ENCODE results near the gene NLGN1. TPM values are rescaled to one million over a fixed set of nuclear protein-coding genes. Genes with fewer than 3 reads are reported as not detected.

NLGN1 gene
- total RNA-seq, 1 donor from 2014 or later, result 3.9 TPM

DNA sequence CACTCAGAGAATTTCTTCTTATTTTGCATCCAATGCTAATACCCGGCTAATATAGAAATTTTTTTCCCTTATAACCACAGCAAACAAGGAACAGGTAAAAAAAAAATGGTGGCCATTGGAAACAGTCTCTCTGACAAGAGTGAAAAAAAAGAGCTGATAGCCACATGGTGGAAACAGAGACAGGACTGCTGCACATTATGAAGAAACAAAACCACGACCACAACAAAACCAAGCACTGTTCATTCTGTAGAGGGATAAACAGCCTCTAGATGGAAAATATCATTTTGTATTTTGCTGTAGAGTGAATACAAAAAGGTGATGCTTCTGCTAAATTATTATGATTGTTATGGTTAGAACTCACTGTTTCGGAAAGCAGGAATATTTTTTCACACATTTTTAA lies 686.2 kb downstream of the NLGN1 start:
- H3K4me1 ChIP-seq, result no peaks in the 10 kb centered on the region
- no peaks in the 10 kb centered on the region for H3K9me3 ChIP-seq
- intact Hi-C loops (cut with DNase I), result no loop called here
- DNase-seq, result no peak
- H3K36me3 ChIP-seq, result no peaks in the 10 kb centered on the region
- no peak overlapping the region for H3K4me3 ChIP-seq
- no peak overlapping the region for H3K27ac ChIP-seq
- TF ChIP-seq, protein P1, sequence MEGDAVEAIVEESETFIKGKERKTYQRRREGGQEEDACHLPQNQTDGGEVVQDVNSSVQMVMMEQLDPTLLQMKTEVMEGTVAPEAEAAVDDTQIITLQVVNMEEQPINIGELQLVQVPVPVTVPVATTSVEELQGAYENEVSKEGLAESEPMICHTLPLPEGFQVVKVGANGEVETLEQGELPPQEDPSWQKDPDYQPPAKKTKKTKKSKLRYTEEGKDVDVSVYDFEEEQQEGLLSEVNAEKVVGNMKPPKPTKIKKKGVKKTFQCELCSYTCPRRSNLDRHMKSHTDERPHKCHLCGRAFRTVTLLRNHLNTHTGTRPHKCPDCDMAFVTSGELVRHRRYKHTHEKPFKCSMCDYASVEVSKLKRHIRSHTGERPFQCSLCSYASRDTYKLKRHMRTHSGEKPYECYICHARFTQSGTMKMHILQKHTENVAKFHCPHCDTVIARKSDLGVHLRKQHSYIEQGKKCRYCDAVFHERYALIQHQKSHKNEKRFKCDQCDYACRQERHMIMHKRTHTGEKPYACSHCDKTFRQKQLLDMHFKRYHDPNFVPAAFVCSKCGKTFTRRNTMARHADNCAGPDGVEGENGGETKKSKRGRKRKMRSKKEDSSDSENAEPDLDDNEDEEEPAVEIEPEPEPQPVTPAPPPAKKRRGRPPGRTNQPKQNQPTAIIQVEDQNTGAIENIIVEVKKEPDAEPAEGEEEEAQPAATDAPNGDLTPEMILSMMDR (IDR thresholded peaks at IDR 0.05), result no peak
- no peak for ATAC-seq
- no peaks in the 10 kb centered on the region for H3K27me3 ChIP-seq (ENCODE audit: low read depth)

DNA sequence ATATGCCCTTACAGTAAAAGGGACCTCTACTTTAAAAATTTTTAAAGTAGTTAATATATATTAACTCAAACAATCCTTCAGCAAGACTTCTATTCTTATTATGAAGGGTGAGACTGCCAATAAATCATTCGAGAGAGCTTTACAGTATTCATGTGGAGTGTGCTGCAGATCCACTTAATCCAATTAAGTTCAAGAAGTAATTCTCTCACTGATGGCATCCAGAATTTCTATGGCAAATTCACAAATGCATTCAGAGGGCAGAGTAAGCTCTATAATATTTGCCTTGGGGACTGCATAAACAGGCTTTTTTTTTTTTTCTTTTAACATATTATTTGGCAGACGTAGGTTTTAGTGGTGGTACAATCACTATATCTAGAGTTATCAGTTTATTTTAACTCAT lies 692.0 kb downstream of the NLGN1 start:
- H3K27me3 ChIP-seq (ENCODE audit: low read depth), result no peaks in the 10 kb centered on the region
- DNase-seq (no peak), ATAC-seq (no peak)
- TF ChIP-seq, protein P1 (IDR thresholded peaks at IDR 0.05), result no peak
- no peak overlapping the region for H3K4me3 ChIP-seq
- H3K9me3 ChIP-seq, result no peaks in the 10 kb centered on the region
- no peak overlapping the region for H3K27ac ChIP-seq
- no peaks in the 10 kb centered on the region for H3K4me1 ChIP-seq
- H3K36me3 ChIP-seq, result no peaks in the 10 kb centered on the region
- intact Hi-C loops (cut with DNase I), result no loop called here

DNA sequence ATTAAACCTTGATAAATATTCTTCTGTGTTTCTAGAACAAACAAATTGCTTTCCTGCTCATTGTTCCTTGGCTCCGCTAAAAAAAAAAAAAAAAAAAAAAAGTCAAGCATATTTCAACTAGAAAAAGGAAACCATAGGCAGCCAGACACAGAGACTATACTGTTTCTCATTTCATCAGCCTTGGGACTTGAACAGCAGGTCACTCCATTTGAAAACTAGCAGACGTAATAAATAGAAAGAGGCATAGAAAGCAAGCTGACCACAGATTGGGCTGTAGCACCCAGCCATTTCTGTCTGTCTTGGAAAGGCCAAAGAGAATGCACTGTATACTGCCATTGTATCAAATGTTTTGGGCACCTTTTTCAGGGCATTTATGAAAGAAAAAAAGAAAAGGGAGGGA lies 697.1 kb downstream of the NLGN1 start:
- Histone ChIP-seq H3K27ac (no peak overlapping the region), H3K27me3 (ENCODE audit: low read depth) (no peaks in the 10 kb centered on the region), H3K9me3 (no peaks in the 10 kb centered on the region), H3K4me3 (no peak overlapping the region), H3K36me3 (no peaks in the 10 kb centered on the region), H3K4me1 (no peaks in the 10 kb centered on the region)
- TF ChIP-seq, protein P1 (IDR thresholded peaks at IDR 0.05), result no peak
- no peak for DNase-seq
- ATAC-seq, result no peak
- intact Hi-C loops (cut with DNase I), result no loop called here

DNA sequence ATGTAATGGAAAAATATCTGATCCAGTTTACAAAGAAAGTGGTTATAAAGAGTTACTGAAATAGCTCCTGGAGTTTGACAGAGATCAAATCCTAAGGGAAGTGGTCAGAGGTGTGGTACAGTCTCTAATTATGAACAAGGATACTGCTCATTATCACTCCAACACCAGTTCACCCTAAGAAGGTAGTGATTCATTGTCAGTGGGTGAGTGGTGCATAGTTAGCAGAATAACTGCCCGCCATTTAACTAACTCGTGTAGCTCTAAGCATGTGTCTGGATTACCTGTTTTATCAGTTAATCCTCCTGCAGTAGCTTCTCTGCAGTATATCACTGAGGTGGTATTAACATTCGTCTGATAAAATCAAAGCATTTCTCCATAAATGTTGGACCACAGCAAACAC lies 700.1 kb downstream of the NLGN1 start:
- ATAC-seq, result no peak
- TF ChIP-seq, protein P1 (IDR thresholded peaks at IDR 0.05), result no peak
- intact Hi-C loops (cut with DNase I), result no loop called here

DNA sequence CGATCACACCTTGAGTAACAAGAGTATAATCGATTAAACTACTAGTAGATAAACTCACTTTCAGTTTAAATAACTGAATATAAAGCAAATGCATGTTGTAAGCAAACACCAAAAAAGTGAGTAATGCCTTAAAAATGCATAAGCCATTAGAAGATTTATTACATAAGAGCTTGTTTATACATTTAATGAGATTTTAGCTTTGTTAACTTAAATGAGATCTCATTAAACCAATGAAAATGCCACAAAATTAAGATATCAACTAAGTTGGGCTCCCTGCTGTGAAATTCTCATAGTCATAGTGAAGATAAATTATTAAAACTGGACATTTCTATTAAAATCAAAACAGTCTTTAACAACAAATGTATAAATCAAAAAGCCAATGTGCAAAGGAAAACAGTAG lies 701.2 kb downstream of the NLGN1 start:
- no peak overlapping the region for H3K27ac ChIP-seq
- TF ChIP-seq, protein P1 (IDR thresholded peaks at IDR 0.05), result no peak
- no peaks in the 10 kb centered on the region for H3K4me1 ChIP-seq
- H3K4me3 ChIP-seq, result no peak overlapping the region
- intact Hi-C loops (cut with DNase I), result no loop called here
- no peak for ATAC-seq
- DNase-seq, result no peak
- no peaks in the 10 kb centered on the region for H3K9me3 ChIP-seq
- H3K36me3 ChIP-seq, result no peaks in the 10 kb centered on the region
- H3K27me3 ChIP-seq (ENCODE audit: low read depth), result no peaks in the 10 kb centered on the region

More for the DNA sequence above, 700.1 kb downstream of the NLGN1 start:
- no peak overlapping the region for H3K27ac ChIP-seq
- H3K4me1 ChIP-seq, result no peaks in the 10 kb centered on the region
- H3K36me3 ChIP-seq, result no peaks in the 10 kb centered on the region
- no peak overlapping the region for H3K4me3 ChIP-seq
- DNase-seq, result no peak
- H3K27me3 ChIP-seq (ENCODE audit: low read depth), result no peaks in the 10 kb centered on the region
- no peaks in the 10 kb centered on the region for H3K9me3 ChIP-seq

DNA sequence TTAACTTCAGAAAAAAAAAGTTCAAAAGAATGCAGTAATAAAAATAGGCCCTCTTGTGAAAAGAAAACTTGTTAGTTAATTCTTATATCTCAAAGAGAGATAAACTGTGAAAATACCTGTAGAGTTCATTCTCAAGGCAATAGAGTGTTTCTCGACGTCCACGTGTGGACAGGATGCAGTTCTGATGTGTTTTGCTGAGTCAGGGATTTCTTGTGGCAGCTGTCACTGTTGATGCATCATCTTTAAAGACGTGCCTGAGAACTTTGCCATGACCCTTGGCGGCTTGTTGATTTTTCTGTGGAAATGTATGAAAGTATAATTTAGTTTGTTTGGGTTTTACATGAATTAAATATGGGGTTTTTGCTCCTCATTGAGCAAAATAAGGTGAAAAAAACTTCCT lies 702.2 kb downstream of the NLGN1 start:
- Histone ChIP-seq H3K36me3 (no peaks in the 10 kb centered on the region), H3K4me3 (no peak overlapping the region), H3K27me3 (ENCODE audit: low read depth) (no peaks in the 10 kb centered on the region), H3K4me1 (no peaks in the 10 kb centered on the region), H3K9me3 (no peaks in the 10 kb centered on the region), H3K27ac (no peak overlapping the region)
- intact Hi-C loops (cut with DNase I), result no loop called here
- ATAC-seq (no peak), DNase-seq (no peak)
- TF ChIP-seq, protein P1 (IDR thresholded peaks at IDR 0.05), result no peak

Data from lower lobe of right lung (tissue), 2 donors.